T47D (cell line): Measurements from ENCODE around the gene NT5C2.
A peak's percentile ranks its signal among the peaks of the same experiment; 100 is the strongest.
"Not testable (repeated sequence)": the region's sequence is repeated elsewhere in the genome, so short reads cannot be mapped to it uniquely, and the experiment has no call there.

Experiments used
- DNase-seq, 2 experiments: peaks; one replicate each; pipeline versions ENCODE4 v3.0.0 to v3.0.0-alpha.2; 2011 to 2012; ENCODE audit warnings: low read depth in 1 of 2, low spot score in 1 of 2
- JUND ChIP-seq: IDR thresholded peaks from 2 replicates; pipeline ENCODE4 v1.6.1; 2012; ENCODE audit warnings: low read depth
- in situ Hi-C: cut with HindIII; loops from 2 replicates; pipeline ENCODE4 v1.10.0; 2016; ENCODE audit warnings: low sequenced_read_pairs, low pct_unique_long_range_greater_than_20kb

Gene NT5C2

GRCh38 chr10:103079946-103080345, 113.1 kb downstream of the NT5C2 start:
- no peak for DNase-seq
- in situ Hi-C loops = no loop called here
- TF ChIP-seq JUND = no peak

GRCh38 chr10:103079100-103079499, 114.0 kb downstream of the NT5C2 start:
- no peak for TF ChIP-seq JUND
- no peak for DNase-seq
- in situ Hi-C loops = no loop called here

GRCh38 chr10:103078676-103079075, 114.4 kb downstream of the NT5C2 start:
- DNase-seq = no peak
- TF ChIP-seq JUND = no peak
- in situ Hi-C loops = no loop called here

DNA sequence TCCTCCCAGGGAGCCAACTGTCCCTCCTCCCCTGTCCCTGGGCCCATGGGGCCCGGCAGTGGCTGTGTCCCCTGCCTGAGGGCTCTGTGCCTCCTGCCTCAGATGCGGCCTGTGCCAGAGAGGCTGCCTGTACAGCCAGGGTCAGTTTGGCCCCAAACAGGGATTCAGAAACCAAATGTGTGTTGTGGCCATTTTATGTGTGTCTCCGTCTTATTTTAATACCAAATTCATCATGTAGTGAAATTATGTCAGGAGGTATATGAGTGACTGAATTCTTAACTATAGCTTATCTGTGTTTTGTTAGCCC, 114.8 kb downstream of the NT5C2 start:
- TF ChIP-seq JUND = no peak
- in situ Hi-C loops = no loop called here
- DNase-seq = no peak

DNA sequence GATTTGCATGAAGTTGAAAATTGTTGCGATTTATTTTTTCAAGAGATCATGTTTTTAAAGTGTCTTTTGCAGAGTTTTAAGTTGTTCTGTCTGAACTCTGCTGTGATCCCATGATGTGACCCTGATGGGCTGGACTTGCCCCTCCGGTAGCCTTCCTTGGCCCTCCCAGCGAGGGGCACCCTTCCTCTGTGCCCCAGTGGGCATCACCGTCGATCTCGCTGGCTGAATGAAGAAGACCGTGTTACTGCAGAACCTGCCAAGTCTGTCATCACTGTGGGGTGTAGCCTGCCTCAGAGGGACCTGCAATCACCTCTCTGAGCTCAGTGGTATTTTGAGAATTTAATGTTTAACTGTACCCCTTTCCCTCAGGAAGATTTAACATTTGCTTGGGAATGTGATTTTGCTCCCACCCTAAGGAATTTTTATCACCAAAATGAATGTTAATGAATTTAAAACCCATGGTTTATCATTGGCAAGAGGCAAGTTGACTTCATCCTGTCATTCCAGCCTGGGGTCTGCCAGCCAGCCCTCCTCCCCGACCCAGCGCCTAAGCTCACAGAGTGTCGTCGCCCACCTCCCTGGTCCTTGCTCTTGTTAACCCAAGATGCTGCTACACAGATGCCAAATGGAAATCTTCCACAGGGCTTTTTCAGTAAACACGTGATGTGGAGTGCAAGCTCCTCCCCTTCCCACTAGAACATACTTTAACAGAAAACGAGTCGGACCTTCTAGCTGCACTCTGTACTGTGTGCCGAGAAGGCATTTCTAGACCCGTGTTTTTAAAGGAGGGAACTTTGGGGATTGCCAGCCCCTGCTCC, 115.4 kb downstream of the NT5C2 start:
- in situ Hi-C loops = no loop called here
- TF ChIP-seq JUND = no peak
- no peak for DNase-seq

- in situ Hi-C loops = no loop called here
- TF ChIP-seq JUND = no peak
Observed at GRCh38 chr10:103077020-103077419, 116.1 kb downstream of the NT5C2 start.

DNA sequence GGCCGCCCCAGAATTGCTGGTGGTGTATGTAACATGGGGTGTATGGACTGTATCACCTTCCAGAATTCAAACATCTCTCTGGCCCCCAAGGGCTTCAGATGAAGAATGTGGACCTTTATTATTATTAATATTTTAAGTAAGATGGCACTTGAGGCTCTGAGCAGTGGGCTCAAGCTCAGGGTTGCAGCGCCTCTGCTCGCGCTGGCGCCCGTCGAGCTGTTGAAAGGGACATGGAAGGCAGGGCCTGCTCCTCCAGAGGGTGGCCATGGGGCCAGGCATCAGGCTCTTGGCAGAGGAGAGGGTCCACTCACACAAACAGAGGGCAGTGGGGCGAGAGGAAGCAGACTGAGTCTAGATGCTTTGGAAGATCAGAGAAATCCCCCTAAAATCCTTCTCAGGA, 120.2 kb downstream of the NT5C2 start:
- no peak for TF ChIP-seq JUND
- in situ Hi-C loops = no loop called here
- DNase-seq = no peak

More at GRCh38 chr10:103077020-103077419, 116.1 kb downstream of the NT5C2 start:
- DNase-seq = no peak

GRCh38 chr10:103072276-103072675, 120.8 kb downstream of the NT5C2 start:
- DNase-seq = no peak
- TF ChIP-seq JUND = no peak
- in situ Hi-C loops = no loop called here

GRCh38 chr10:103069453-103070331, 123.4 kb downstream of the NT5C2 start:
- peak; percentile 43 to 85 for DNase-seq
- in situ Hi-C loops = no loop called here

DNA sequence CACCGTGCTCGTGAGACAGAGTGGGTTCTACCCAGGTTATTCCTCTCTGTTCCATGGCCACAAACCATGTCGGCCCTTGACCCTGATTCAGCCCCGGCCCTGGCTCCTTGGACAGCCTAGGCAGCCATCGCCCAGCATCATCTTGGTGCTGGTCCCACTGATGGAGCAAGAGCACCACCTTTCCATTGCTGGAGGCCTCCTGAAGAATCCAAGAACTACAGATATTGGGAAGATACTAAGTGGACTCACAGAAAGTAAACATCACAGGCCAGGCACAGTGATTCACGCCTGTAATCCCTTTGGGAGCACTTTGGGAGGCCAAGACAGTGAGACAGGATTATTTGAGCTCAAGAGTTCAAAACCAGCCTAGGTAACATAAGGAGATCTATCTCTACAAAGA, 125.1 kb downstream of the NT5C2 start:
- in situ Hi-C loops = no loop called here
- no peak for TF ChIP-seq JUND
- DNase-seq = no peak

More at GRCh38 chr10:103069453-103070331, 123.4 kb downstream of the NT5C2 start:
- TF ChIP-seq JUND = no peak

DNA sequence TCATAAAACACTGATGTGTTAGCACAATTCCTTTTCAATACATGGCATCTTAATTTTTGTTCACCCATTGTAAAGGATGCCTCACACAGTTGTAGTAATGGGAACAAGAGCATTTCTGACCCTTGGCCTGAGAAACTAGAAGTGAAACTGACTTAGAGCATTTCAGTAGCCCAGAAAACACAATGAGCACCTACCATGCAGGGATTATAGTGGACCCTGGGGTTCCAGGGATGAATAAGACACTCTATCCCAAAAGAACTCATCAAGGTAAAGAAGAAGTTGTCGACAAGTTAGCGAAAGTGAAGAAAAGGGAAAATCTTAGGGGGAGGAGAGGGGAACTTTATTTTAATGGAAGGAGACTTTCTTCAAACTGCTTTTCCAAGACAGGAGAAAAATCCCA, 125.6 kb downstream of the NT5C2 start:
- no peak for TF ChIP-seq JUND
- in situ Hi-C loops = no loop called here
- DNase-seq = no peak

DNA sequence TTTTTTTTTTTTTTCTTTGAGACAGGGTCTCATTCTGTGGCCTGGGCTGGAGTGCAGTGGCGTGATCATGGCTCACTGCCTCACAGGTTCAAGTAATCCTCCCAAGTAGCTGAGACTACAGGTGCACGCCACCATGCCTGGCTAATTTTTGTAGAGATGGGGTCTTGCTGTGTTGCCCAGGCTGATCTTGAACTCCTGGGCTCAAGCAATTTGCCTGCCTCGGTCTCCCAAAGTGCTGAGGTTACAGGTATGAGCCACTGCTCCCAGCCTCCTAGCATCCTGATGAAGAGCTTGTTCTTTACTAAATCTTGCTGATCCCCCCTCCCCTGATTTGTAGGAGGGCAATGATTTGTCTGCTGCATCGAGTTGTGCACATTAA, 126.0 kb downstream of the NT5C2 start:
- DNase-seq, in situ Hi-C loops: not testable (repeated sequence)
